PC-9 (cell line): ENCODE results near the gene IL16. TPM values are rescaled to one million over a fixed set of nuclear protein-coding genes. Genes with fewer than 3 reads are reported as not detected.
"Not testable (repeated sequence)": the region's sequence is repeated elsewhere in the genome, so short reads cannot be mapped to it uniquely, and the experiment has no call there.

Source experiments
- BruUV-seq: library from RNA; stranded (reverse); fragments of 400-500 nt; replicated peaks from 2 replicates; lab custom pipeline; 2021; lab: Mats Ljungman, UMichigan
- CTCF ChIA-PET: fragments of 300-600 bp; sonication (Branson Sonifier 250); formaldehyde crosslinking; loops from one replicate; lab custom pipeline; 2022; ENCODE audit warnings: antibody characterized with exemption; lab: Charles Lee
- POLR2A ChIA-PET: fragments of 300-600 bp; sonication (Branson Sonifier 250); formaldehyde crosslinking; loops from one replicate; lab custom pipeline; 2022; ENCODE audit warnings: antibody characterized with exemption; ENCODE audit not compliant: unreplicated experiment; lab: Charles Lee
- DNase-seq, 2 experiments: peaks; one replicate each; pipeline versions ENCODE4 v3.0.0 to v3.0.0-alpha.2; 2015 to 2022; ENCODE audit warnings: mixed read lengths in 1 of 2
- H2AFZ ChIP-seq: fragments of 200-600 bp; sonication (generic); 2 replicates; pipeline ENCODE4 v1.8.1; 2017; ENCODE audit warnings: antibody characterized with exemption
- H3F3A ChIP-seq: fragments of 200-600 bp; sonication (generic); 2 replicates; pipeline ENCODE4 v1.8.1; 2017; ENCODE audit warnings: antibody characterized with exemption, mild to moderate bottlenecking, low read depth; ENCODE audit not compliant: insufficient read depth
- H3K27ac ChIP-seq: fragments of 200-600 bp; sonication (generic); 2 replicates; pipeline ENCODE4 v1.6.1; 2016; ENCODE audit warnings: mixed run types
- H3K27me3 ChIP-seq: fragments of 200-600 bp; sonication (generic); 2 replicates; pipeline ENCODE4 v1.6.1; 2016; ENCODE audit warnings: low read depth, mixed run types; ENCODE audit not compliant: insufficient read depth
- H3K36me3 ChIP-seq: fragments of 200-600 bp; sonication (generic); 2 replicates; pipeline ENCODE4 v1.6.1; 2016; ENCODE audit warnings: low read depth, mixed run types
- H3K4me1 ChIP-seq: fragments of 200-600 bp; sonication (generic); replicated peaks from 2 replicates; pipeline ENCODE4 v1.6.1; 2016; ENCODE audit warnings: mixed run types; ENCODE audit not compliant: insufficient read depth
- H3K4me2 ChIP-seq: fragments of 200-600 bp; sonication (generic); 2 replicates; pipeline ENCODE4 v1.6.1; 2017; ENCODE audit warnings: mixed run types
- H3K4me3 ChIP-seq: fragments of 200-600 bp; sonication (generic); 2 replicates; pipeline ENCODE4 v1.6.1; 2016; ENCODE audit warnings: mixed run types
- H3K79me2 ChIP-seq: fragments of 200-600 bp; sonication (generic); 2 replicates; pipeline ENCODE4 v1.6.1; 2017; ENCODE audit warnings: low read depth, mixed run types
- H3K9me2 ChIP-seq: fragments of 200-600 bp; sonication (generic); 2 replicates; pipeline ENCODE4 v1.8.1; 2017; ENCODE audit warnings: mild to moderate bottlenecking; ENCODE audit not compliant: insufficient read depth
- H3K9me3 ChIP-seq: fragments of 200-600 bp; sonication (generic); 2 replicates; pipeline ENCODE4 v1.8.1; 2016; ENCODE audit warnings: low read depth; ENCODE audit not compliant: insufficient read depth
- H4K20me1 ChIP-seq: fragments of 200-600 bp; sonication (generic); 2 replicates; pipeline ENCODE4 v1.8.1; 2017; ENCODE audit not compliant: insufficient read depth
- CTCF ChIP-seq: fragments of 200-600 bp; sonication (generic); conservative IDR thresholded peaks from 2 replicates; pipeline ENCODE4 v1.6.1; 2017; ENCODE audit warnings: mixed run types, antibody characterized with exemption, mild to moderate bottlenecking, moderate library complexity
- EZH2 ChIP-seq: fragments of 200-600 bp; sonication (generic); IDR thresholded peaks from 2 replicates; pipeline ENCODE4 v1.8.0; 2017; ENCODE audit warnings: antibody characterized with exemption, low read depth
- intact Hi-C: fragments of 100-400 bp; cut with micrococcal nuclease; formaldehyde crosslinking; loops from one replicate; pipeline ENCODE4 v1.10.0; 2022; ENCODE audit not compliant: unreplicated experiment
- total RNA-seq: library from RNA; stranded (reverse); gene quantifications from 2 replicates; pipeline ENCODE4 v1.2.3, GENCODE V29; 2021

IL16 gene
- total RNA-seq, 1 experiment from 2014 or later = 0.50 TPM

GRCh38 chr15:81343371-81343770 is 146.7 kb downstream of the IL16 start:
- Histone ChIP-seq H4K20me1 (no peaks in the 10 kb centered on the region), H3K4me3 (no peak overlapping the region), H3K9me2 (no peaks in the 10 kb centered on the region), H3K27ac (no peak overlapping the region), H3K36me3 (no peaks in the 10 kb centered on the region), H3K4me2 (no peak overlapping the region), H3K27me3 (peaks cover 24% of the 10 kb centered on the region; the same call in 1 of the 2 replicates), H3K9me3 (no peaks in the 10 kb centered on the region), H3K79me2 (no peaks in the 10 kb centered on the region), H3F3A (no peaks in the 10 kb centered on the region), H3K4me1 (no peaks in the 10 kb centered on the region), H2AFZ (no peak overlapping the region)
- CTCF ChIA-PET = no interaction called here
- POLR2A ChIA-PET = no interaction called here
- no peak for DNase-seq
- BruUV-seq = no TSS peak
- intact Hi-C loops = no loop called here
- TF ChIP-seq EZH2 (no peak), CTCF (no peak)

- Histone ChIP-seq H3K27me3 (peaks cover 23% of the 10 kb centered on the region), H3K4me3 (no peak overlapping the region), H2AFZ (no peak overlapping the region), H3K4me2 (no peak overlapping the region), H3K4me1 (no peaks in the 10 kb centered on the region), H3K9me2 (no peaks in the 10 kb centered on the region), H3F3A (no peaks in the 10 kb centered on the region), H3K79me2 (no peaks in the 10 kb centered on the region), H3K36me3 (no peaks in the 10 kb centered on the region), H4K20me1 (no peaks in the 10 kb centered on the region), H3K27ac (no peak overlapping the region), H3K9me3 (no peaks in the 10 kb centered on the region)
- ChIA-PET POLR2A (no interaction called here), CTCF (no interaction called here)
- intact Hi-C loops = no loop called here
- TF ChIP-seq CTCF (no peak), EZH2 (no peak)
- no TSS peak for BruUV-seq
- no peak for DNase-seq
Observed at GRCh38 chr15:81346611-81347010, 149.9 kb downstream of the IL16 start.

GRCh38 chr15:81347910-81348309 is 151.2 kb downstream of the IL16 start:
- Histone ChIP-seq H3K9me2 (no peaks in the 10 kb centered on the region), H4K20me1 (no peaks in the 10 kb centered on the region), H3K4me1 (no peaks in the 10 kb centered on the region), H3K27ac (no peak overlapping the region), H2AFZ (no peak overlapping the region), H3K79me2 (no peaks in the 10 kb centered on the region), H3K27me3 (peaks cover 22% of the 10 kb centered on the region), H3F3A (no peaks in the 10 kb centered on the region), H3K4me2 (no peak overlapping the region), H3K4me3 (no peak overlapping the region), H3K36me3 (no peaks in the 10 kb centered on the region), H3K9me3 (no peaks in the 10 kb centered on the region)
- POLR2A ChIA-PET = no interaction called here
- no peak for TF ChIP-seq CTCF
- BruUV-seq = no TSS peak
- CTCF ChIA-PET = no interaction called here
- intact Hi-C loops = no loop called here
- DNase-seq = no peak

GRCh38 chr15:81348691-81349090 is 152.0 kb downstream of the IL16 start:
- DNase-seq, H3K9me3 ChIP-seq, POLR2A ChIA-PET, H3K27ac ChIP-seq, H3K36me3 ChIP-seq, H3K79me2 ChIP-seq, H3K9me2 ChIP-seq, H3F3A ChIP-seq, H3K4me1 ChIP-seq, BruUV-seq, H3K4me2 ChIP-seq, H2AFZ ChIP-seq, intact Hi-C loops, CTCF ChIA-PET, H3K4me3 ChIP-seq, H4K20me1 ChIP-seq: not testable (repeated sequence)
- peaks cover 22% of the 10 kb centered on the region for H3K27me3 ChIP-seq
